ENCODE data around the gene OTOF. TPM values are rescaled to one million over a fixed set of nuclear protein-coding genes. Genes with fewer than 3 reads are reported as not detected.

Gene OTOF
- total RNA-seq, 6 experiments from 2014 or later: 0.06 to 0.12 TPM; not detected in 4

DNA sequence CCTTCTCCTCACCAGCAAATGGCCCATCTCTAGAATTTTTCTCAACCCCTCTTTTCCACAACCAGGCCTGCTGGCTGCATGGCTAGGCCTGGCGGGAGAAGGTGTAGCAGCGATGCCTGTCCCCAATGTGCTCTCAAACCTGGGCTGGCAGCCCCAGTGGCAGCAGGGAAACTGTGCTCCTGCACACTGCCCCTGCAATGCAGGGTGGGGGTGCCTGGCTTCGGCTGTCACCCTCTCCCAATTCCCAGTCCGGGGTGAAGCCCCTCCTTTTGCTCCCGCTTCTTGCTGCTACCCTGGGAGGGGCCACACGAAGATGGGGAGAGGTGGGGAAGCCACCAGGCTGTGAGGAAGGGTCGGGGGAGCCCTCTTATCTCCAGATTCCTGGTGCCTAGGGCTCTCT lies 36.1 kb upstream of the OTOF start:
- intact Hi-C loops (cut with DNase I): no loop called here
- ATAC-seq: no peak
- H3K36me3 ChIP-seq: no peaks in the 10 kb centered on the region
- H3K4me1 ChIP-seq: no peaks in the 10 kb centered on the region
- 100% methylated on average over 1 of the region's 7 CpGs for WGBS (ENCODE audit: insufficient coverage, low coverage, low lambda C conversion rate, missing lambda C conversion rate)
- H3K4me3 ChIP-seq: no peak overlapping the region
- no peak for TF ChIP-seq POLR2A (IDR thresholded peaks at IDR 0.05)
- TF ChIP-seq, protein P1, sequence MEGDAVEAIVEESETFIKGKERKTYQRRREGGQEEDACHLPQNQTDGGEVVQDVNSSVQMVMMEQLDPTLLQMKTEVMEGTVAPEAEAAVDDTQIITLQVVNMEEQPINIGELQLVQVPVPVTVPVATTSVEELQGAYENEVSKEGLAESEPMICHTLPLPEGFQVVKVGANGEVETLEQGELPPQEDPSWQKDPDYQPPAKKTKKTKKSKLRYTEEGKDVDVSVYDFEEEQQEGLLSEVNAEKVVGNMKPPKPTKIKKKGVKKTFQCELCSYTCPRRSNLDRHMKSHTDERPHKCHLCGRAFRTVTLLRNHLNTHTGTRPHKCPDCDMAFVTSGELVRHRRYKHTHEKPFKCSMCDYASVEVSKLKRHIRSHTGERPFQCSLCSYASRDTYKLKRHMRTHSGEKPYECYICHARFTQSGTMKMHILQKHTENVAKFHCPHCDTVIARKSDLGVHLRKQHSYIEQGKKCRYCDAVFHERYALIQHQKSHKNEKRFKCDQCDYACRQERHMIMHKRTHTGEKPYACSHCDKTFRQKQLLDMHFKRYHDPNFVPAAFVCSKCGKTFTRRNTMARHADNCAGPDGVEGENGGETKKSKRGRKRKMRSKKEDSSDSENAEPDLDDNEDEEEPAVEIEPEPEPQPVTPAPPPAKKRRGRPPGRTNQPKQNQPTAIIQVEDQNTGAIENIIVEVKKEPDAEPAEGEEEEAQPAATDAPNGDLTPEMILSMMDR (IDR thresholded peaks at IDR 0.05): no peak
- H3K27me3 ChIP-seq: no peaks in the 10 kb centered on the region
- no peak for DNase-seq
- H3K27ac ChIP-seq: no peak overlapping the region
- no peaks in the 10 kb centered on the region for H3K9me3 ChIP-seq

DNA sequence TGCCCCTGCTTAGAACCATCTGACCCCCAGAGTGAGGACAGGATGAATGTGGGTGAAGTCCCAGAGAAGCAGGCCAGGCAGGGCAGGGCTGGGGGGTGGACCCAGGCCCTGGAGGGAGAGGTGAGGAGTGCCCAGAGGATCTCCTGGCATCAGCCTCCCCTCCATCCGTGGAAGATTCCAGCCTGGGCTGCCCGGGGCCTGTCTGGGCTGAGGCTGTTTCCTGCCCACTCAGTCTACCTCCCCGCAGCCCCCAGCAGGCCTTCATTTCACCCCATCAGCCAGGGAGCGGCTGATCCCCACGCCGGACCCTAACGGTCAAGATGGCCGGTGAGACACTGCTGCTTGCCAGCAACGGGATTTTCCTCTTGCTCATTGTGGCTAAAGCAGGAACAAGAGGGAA lies 35.3 kb upstream of the OTOF start:
- ATAC-seq: no peak
- no peaks in the 10 kb centered on the region for H3K27me3 ChIP-seq
- TF ChIP-seq POLR2A (IDR thresholded peaks at IDR 0.05): no peak
- TF ChIP-seq, protein P1 (IDR thresholded peaks at IDR 0.05): no peak
- no peak overlapping the region for H3K4me3 ChIP-seq
- H3K36me3 ChIP-seq: no peaks in the 10 kb centered on the region
- no peaks in the 10 kb centered on the region for H3K4me1 ChIP-seq
- no peak for DNase-seq
- 100% methylated on average over 1 of the region's 9 CpGs for WGBS (ENCODE audit: insufficient coverage, low coverage, low lambda C conversion rate, missing lambda C conversion rate)
- no peak overlapping the region for H3K27ac ChIP-seq
- intact Hi-C loops (cut with DNase I): no loop called here
- H3K9me3 ChIP-seq: no peaks in the 10 kb centered on the region

DNA sequence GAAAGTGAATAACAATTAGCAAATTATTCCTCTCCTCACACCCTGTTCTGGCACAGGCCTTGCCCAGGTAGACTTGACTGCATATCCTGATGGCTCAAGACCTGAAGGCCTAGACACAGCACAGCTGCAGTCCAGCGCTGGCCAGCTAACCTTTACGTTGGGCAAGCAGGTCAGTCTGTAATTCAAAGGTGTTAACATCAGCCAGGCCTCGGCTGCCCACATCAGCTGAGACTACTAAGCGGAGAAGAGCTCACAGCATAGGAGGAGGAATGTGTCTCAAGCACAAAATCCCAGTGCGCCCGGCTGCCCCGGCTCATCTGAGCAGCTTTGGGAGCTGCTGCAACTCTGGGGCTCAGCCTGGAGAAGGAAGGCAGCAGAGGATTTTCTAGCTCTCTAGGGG lies 33.5 kb upstream of the OTOF start:
- no CpG with 5 or more reads among the region's 7 CpGs for WGBS (ENCODE audit: insufficient coverage, low coverage, low lambda C conversion rate, missing lambda C conversion rate)
- H3K36me3 ChIP-seq: no peaks in the 10 kb centered on the region
- TF ChIP-seq, protein P1 (IDR thresholded peaks at IDR 0.05): no peak
- TF ChIP-seq POLR2A (IDR thresholded peaks at IDR 0.05): no peak
- DNase-seq: no peak
- no peaks in the 10 kb centered on the region for H3K4me1 ChIP-seq
- no peak for ATAC-seq
- no peaks in the 10 kb centered on the region for H3K27me3 ChIP-seq
- H3K9me3 ChIP-seq: no peaks in the 10 kb centered on the region
- H3K4me3 ChIP-seq: no peak overlapping the region
- intact Hi-C loops (cut with DNase I): no loop called here
- no peak overlapping the region for H3K27ac ChIP-seq

GRCh38 chr2:26510344-26510973 lies 32.5 kb upstream of the OTOF start:
- Histone ChIP-seq H3K4me3 (no peak overlapping the region), H3K27ac (no peak overlapping the region), H3K36me3 (no peaks in the 10 kb centered on the region), H3K27me3 (no peaks in the 10 kb centered on the region), H3K9me3 (no peaks in the 10 kb centered on the region), H3K4me1 (no peaks in the 10 kb centered on the region)
- intact Hi-C loops (cut with DNase I): no loop called here
- TF ChIP-seq, protein P1 (IDR thresholded peaks at IDR 0.05): no peak
- no peak for TF ChIP-seq POLR2A (IDR thresholded peaks at IDR 0.05)
- ATAC-seq: no peak
- no peak for DNase-seq
- 59% methylated on average over 2 of the region's 21 CpGs for WGBS (ENCODE audit: insufficient coverage, low coverage, low lambda C conversion rate, missing lambda C conversion rate)

GRCh38 chr2:26509141-26509540 lies 31.2 kb upstream of the OTOF start:
- H3K4me3 ChIP-seq: no peak overlapping the region
- DNase-seq (no peak), ATAC-seq (no peak)
- TF ChIP-seq POLR2A (IDR thresholded peaks at IDR 0.05): no peak
- TF ChIP-seq, protein P1 (IDR thresholded peaks at IDR 0.05): no peak
- intact Hi-C loops (cut with DNase I): no loop called here
- no peak overlapping the region for H3K27ac ChIP-seq
- no peaks in the 10 kb centered on the region for H3K4me1 ChIP-seq
- no peaks in the 10 kb centered on the region for H3K27me3 ChIP-seq
- H3K36me3 ChIP-seq: no peaks in the 10 kb centered on the region
- no peaks in the 10 kb centered on the region for H3K9me3 ChIP-seq
- 97% methylated on average over 5 of the region's 6 CpGs for WGBS (ENCODE audit: insufficient coverage, low coverage, low lambda C conversion rate, missing lambda C conversion rate)
